Measurements from ENCODE around the gene XPO6.

The XPO6 gene

GRCh38 chr16:28062261-28062846 is 149.4 kb downstream of the XPO6 start:
- Histone ChIP-seq H3K9me3 (no peaks in the 10 kb centered on the region), H3K4me3 (ENCODE audit: low read depth, low read length) (no peak overlapping the region), H3K4me1 (no peaks in the 10 kb centered on the region), H3K36me3 (no peaks in the 10 kb centered on the region), H3K27me3 (peaks cover 71% of the 10 kb centered on the region)
- TF ChIP-seq CTCF (IDR thresholded peaks at IDR 0.05; ENCODE audit: low read depth, low read length), result no peak
- DNase-seq, result no peak

DNA sequence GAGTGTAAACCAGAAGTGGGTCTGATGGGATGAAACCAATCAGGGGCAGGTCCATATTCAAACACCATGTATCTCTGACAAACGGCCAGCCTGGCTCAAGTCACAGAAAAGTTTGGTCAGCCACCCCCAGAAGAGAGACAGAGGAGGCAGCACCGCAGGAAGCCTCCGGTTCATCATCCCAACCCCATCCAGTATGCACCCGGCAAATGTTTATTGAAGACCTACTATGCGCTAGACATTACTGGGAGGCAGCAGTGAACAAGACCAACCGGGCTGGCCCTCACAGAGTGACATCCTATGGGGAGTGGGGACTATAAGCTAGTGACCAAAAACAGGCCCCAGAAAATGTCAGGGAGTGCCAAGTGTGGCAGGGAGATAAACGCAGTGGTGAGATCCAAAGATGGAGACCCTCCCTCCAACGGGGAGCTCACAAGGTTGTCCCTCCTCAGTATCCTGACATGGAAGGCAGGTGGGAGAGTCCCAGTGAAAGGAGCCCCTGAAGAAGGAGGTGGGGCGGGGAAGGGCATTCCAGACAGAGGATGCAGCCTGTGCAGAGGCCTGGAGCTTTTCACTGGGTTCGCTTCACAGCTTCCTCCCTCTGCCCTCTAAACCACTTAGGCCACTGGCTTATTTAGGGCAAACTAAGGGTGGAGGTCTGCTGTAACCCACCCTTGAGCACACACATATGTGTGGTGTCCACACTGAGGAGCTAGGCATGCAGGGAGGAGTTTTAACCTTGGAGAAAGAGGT is 150.2 kb downstream of the XPO6 start:
- DNase-seq, result no peak
- peaks cover 67% of the 10 kb centered on the region for H3K27me3 ChIP-seq
- no peak for TF ChIP-seq CTCF (IDR thresholded peaks at IDR 0.05; ENCODE audit: low read depth, low read length)

DNA sequence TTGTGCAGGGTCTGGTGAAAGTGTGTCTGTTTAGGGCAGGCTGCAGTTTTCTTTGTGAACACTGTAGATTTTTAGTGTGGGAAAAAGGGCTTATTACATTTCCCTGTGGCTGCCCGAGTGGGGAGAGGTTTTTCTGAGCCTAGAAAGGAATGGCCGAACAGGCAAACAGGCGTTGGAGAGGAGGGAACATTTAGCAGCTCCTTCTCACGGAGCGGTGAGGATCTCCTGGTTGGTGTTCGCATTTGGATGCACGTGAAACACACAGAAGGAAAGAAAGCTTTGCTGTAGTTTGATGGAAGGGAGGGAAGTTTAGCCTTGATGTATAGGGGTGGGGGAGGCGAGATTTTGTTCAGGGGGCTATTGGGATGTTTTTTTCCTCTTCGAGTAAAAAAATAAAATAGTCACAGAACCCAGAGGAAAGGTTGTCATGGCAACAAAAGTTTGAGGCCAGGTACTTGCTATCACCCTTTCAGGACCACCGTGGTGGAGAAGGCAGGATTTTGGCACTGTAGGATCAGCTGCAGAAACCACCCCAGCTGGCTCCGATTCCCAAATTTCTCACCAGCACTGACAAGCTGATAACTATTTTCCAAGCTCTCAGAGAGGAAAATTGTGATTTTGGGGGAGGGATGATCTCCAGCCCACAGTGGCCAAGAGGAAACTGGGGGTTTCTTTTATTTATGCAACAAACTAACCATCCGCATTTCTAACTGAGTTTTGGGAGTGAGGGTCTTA is 151.8 kb downstream of the XPO6 start:
- H3K27me3 ChIP-seq, result peaks cover 56% of the 10 kb centered on the region
- H3K9me3 ChIP-seq, result no peaks in the 10 kb centered on the region
- H3K4me3 ChIP-seq (ENCODE audit: low read depth, low read length), result no peak overlapping the region
- no peaks in the 10 kb centered on the region for H3K36me3 ChIP-seq
- no peak for DNase-seq
- H3K4me1 ChIP-seq, result no peaks in the 10 kb centered on the region
- TF ChIP-seq CTCF (IDR thresholded peaks at IDR 0.05; ENCODE audit: low read depth, low read length), result no peak

More for the DNA sequence above, 150.2 kb downstream of the XPO6 start:
- Histone ChIP-seq H3K9me3 (no peaks in the 10 kb centered on the region), H3K4me1 (no peaks in the 10 kb centered on the region), H3K4me3 (ENCODE audit: low read depth, low read length) (no peak overlapping the region), H3K36me3 (no peaks in the 10 kb centered on the region)

DNA sequence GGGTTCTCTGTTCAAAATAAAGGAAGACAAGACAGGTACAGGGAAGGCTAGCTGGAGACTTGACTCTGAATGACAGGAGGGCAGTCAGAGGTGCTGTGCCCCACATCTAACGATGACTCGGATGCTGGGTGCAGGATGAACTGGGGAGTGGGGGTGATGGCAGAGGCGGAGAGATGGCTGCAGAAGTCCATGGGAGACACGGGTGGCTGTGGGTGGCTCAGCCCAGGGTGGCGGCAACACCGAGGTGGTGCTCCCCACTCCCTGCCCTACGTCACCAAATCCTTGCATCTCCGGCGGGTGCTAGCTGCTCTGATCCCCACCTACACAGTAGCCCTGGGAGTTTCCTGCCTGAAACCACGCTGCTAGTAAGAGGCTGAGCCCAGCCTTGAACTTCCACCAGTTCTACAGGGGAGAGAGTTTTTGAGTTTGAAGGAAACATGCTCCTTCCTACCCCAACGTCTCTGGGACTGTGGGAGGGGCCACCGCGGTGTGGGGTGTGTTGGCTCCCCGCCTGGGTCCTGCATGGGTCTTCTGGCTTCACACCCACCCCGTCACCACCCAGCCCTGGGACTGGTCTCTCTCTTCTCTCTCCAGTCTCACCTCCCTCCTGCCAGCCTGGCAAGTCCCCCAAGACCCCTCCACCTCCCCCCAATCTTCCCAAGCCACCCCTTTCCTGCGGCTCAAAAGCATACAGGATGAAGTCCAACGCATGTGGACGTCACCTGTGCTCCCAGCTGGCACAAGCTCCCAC is 152.8 kb downstream of the XPO6 start:
- Histone ChIP-seq H3K4me1 (no peaks in the 10 kb centered on the region), H3K36me3 (no peaks in the 10 kb centered on the region), H3K4me3 (ENCODE audit: low read depth, low read length) (no peak overlapping the region), H3K27me3 (peaks cover 46% of the 10 kb centered on the region), H3K9me3 (no peaks in the 10 kb centered on the region)
- DNase-seq, result no peak
- TF ChIP-seq CTCF (IDR thresholded peaks at IDR 0.05; ENCODE audit: low read depth, low read length), result no peak

DNA sequence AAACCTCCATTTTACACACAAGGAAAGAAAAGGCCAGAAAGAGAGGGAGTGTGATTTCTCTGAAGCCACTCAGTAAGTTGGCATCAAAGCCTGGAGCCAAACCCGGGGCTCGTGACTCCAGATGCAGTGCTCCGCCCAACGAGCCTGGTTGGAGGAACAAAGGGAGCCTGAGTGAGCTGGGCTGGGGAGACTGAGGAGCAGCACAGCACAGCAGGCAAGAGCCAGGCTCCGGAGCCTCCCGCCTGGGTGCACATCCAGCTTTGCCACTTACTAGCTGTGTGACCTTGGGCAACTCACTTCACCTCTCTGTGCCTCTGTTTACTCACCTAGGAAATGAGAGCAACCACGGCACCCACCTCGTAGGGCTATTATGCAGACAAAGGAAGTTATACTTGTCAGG is 153.8 kb downstream of the XPO6 start:
- TF ChIP-seq CTCF (IDR thresholded peaks at IDR 0.05; ENCODE audit: low read depth, low read length), result no peak

More for the DNA sequence above, 153.8 kb downstream of the XPO6 start:
- no peaks in the 10 kb centered on the region for H3K36me3 ChIP-seq
- no peaks in the 10 kb centered on the region for H3K4me1 ChIP-seq
- DNase-seq, result no peak
- H3K9me3 ChIP-seq, result no peaks in the 10 kb centered on the region
- H3K27me3 ChIP-seq, result peaks cover 38% of the 10 kb centered on the region
- H3K4me3 ChIP-seq (ENCODE audit: low read depth, low read length), result no peak overlapping the region
